Keratinocyte (primary cell): ENCODE data around the gene TNK1. TPM values are rescaled to one million over a fixed set of nuclear protein-coding genes. Genes with fewer than 3 reads are reported as not detected.

Source experiments
- DNase-seq: peaks from one replicate; pipeline ENCODE4 v3.0.0-alpha.2; 2011; ENCODE audit warnings: low read depth, missing footprints, low spot score
- FAIRE-seq: peaks from 2 replicates; lab custom pipeline; 2011; peaks lifted over from hg19 to GRCh38; lab: Jason Lieb, UNC
- H2AFZ ChIP-seq: 2 replicates; pipeline ENCODE4 v1.6.0; 2012; ENCODE audit warnings: low read length, control low read depth, inconsistent platforms; ENCODE audit not compliant: control insufficient read depth
- H3K27ac ChIP-seq: 2 replicates; pipeline ENCODE4 v1.5.1; 2011; ENCODE audit warnings: low read length; ENCODE audit not compliant: control insufficient read depth, insufficient read depth
- H3K27me3 ChIP-seq: 3 replicates; pipeline ENCODE4 v1.6.0; 2011; ENCODE audit warnings: low read length; ENCODE audit not compliant: control insufficient read depth, insufficient read depth; ENCODE audit errors: extremely low read depth
- H3K36me3 ChIP-seq, 2 experiments: 2 replicates in 1 of 2; 3 replicates in 1 of 2; pipeline ENCODE4 v1.5.1; 2011; ENCODE audit warnings: low read length in 2 of 2, mild to moderate bottlenecking in 1 of 2; ENCODE audit not compliant: control insufficient read depth in 2 of 2, insufficient read depth in 2 of 2; ENCODE audit errors: extremely low read depth in 1 of 2
- H3K4me1 ChIP-seq: 3 replicates; pipeline ENCODE4 v1.5.1; 2011; ENCODE audit warnings: low read length; ENCODE audit not compliant: control insufficient read depth, insufficient read depth; ENCODE audit errors: extremely low read depth
- H3K4me2 ChIP-seq: 3 replicates; pipeline ENCODE4 v1.6.0; 2011; ENCODE audit warnings: low read depth, low read length; ENCODE audit not compliant: control insufficient read depth, insufficient read depth; ENCODE audit errors: extremely low read depth
- H3K4me3 ChIP-seq, 3 experiments: fragments of 200-600 bp in 1 of 3; sonication (generic) in 1 of 3; 2 replicates in 2 of 3; 3 replicates in 1 of 3; pipeline ENCODE4 v1.5.1; 2011 to 2016; ENCODE audit warnings: low read length in 3 of 3, mild to moderate bottlenecking in 3 of 3, control low read depth in 2 of 3, inconsistent platforms in 1 of 3, low read depth in 1 of 3, mixed read lengths in 1 of 3, mixed run types in 1 of 3, moderate library complexity in 1 of 3; ENCODE audit not compliant: control insufficient read depth in 2 of 3, insufficient read depth in 2 of 3; ENCODE audit errors: extremely low read depth in 1 of 3
- H3K79me2 ChIP-seq: 2 replicates; pipeline ENCODE4 v1.6.0; 2012; ENCODE audit warnings: low read length; ENCODE audit not compliant: control insufficient read depth, insufficient read depth
- H3K9ac ChIP-seq: 3 replicates; pipeline ENCODE4 v1.6.0; 2011; ENCODE audit warnings: low read length; ENCODE audit not compliant: control insufficient read depth, insufficient read depth; ENCODE audit errors: extremely low read depth
- H3K9me1 ChIP-seq: 3 replicates; pipeline ENCODE4 v1.6.0; 2011; ENCODE audit warnings: low read length; ENCODE audit not compliant: control insufficient read depth, insufficient read depth; ENCODE audit errors: extremely low read depth
- H3K9me3 ChIP-seq: 2 replicates; pipeline ENCODE4 v1.5.1; 2012; ENCODE audit warnings: low read depth, low read length; ENCODE audit not compliant: control insufficient read depth
- H4K20me1 ChIP-seq: 3 replicates; pipeline ENCODE4 v1.6.0; 2011; ENCODE audit warnings: low read length; ENCODE audit not compliant: control insufficient read depth, insufficient read depth; ENCODE audit errors: extremely low read depth
- CTCF ChIP-seq, 3 experiments: IDR thresholded peaks in 1 of 3; conservative IDR thresholded peaks in 1 of 3; optimal IDR thresholded peaks in 1 of 3; 2 replicates in 2 of 3; 3 replicates in 1 of 3; pipeline versions ENCODE3 to v1.5.1; 2011; ENCODE audit warnings: low read length in 3 of 3, mild to moderate bottlenecking in 3 of 3, moderate library complexity in 2 of 3, control low read depth in 1 of 3, inconsistent platforms in 1 of 3; ENCODE audit not compliant: insufficient read depth in 2 of 3; ENCODE audit errors: extremely low read depth in 1 of 3
- EZH2 ChIP-seq: IDR thresholded peaks from one replicate; pipeline ENCODE4 v1.6.1; 2012; ENCODE audit warnings: inconsistent platforms, mild to moderate bottlenecking, low read length, moderate library complexity
- dilution Hi-C: fragments of 300-500 bp; cut with MboI; formaldehyde crosslinking; loops from one replicate; pipeline ENCODE4 v1.7.0; 2020; ENCODE audit warnings: low sequenced_read_pairs; ENCODE audit not compliant: extremely low pct_ligation_motif_present
- polyA plus RNA-seq, 5 experiments: library from polyadenylated mRNA; depleted of rRNA in 3 of 5; stranded (reverse) in 3 of 5; stranded (forward) in 1 of 5; unstranded in 1 of 5; fragments of >200 nt; gene quantifications; 1 replicate in 1 of 5; 2 replicates in 3 of 5; 3 replicates in 1 of 5; pipeline versions ENCODE4 v1.2.1 to v1.2.3, GENCODE V29; 2011 to 2012; ENCODE audit warnings: missing spikeins in 2 of 5, low read depth in 1 of 5, low replicate concordance in 1 of 5

Gene TNK1
- polyA plus RNA-seq, 1 donor (not counting 4 experiments of a cell fraction or from before 2014, with no cell fraction given), result 10.6 TPM

GRCh38 chr17:7382901-7383300 is 2.0 kb downstream of the TNK1 start:
- no peak for TF ChIP-seq EZH2
- TF ChIP-seq CTCF (optimal IDR thresholded peaks at IDR 0.05 in 1 of 3, IDR thresholded peaks at IDR 0.05 in 1 of 3, conservative IDR thresholded peaks at IDR 0.05 in 1 of 3; ENCODE audit: extremely low read depth in 1 of 3, insufficient read depth in 2 of 3, low read length in 3 of 3), result no peak
- Histone ChIP-seq H2AFZ (no peak overlapping the region), H3K27ac (no peak overlapping the region), H3K36me3 (peaks cover 5 to 18% of the 10 kb centered on the region in 2 experiments), H3K4me2 (no peak overlapping the region), H4K20me1 (peaks cover 1% of the 10 kb centered on the region), H3K9ac (no peak overlapping the region), H3K27me3 (no peaks in the 10 kb centered on the region), H3K79me2 (peaks cover 7% of the 10 kb centered on the region), H3K9me1 (no peaks in the 10 kb centered on the region), H3K4me3 (no peak overlapping the region), H3K4me1 (peaks cover 14% of the 10 kb centered on the region), H3K9me3 (no peaks in the 10 kb centered on the region)
- FAIRE-seq (no peak), DNase-seq (no peak)
- dilution Hi-C loops, result no loop called here

- Histone ChIP-seq H3K9me1 (no peaks in the 10 kb centered on the region), H3K4me1 (peaks cover 14% of the 10 kb centered on the region), H3K27me3 (no peaks in the 10 kb centered on the region), H3K27ac (no peak overlapping the region), H4K20me1 (peaks cover 3% of the 10 kb centered on the region), H3K79me2 (peaks cover 7% of the 10 kb centered on the region), H3K4me2 (no peak overlapping the region), H3K4me3 (no peak overlapping the region), H3K36me3 (peaks cover 5 to 23% of the 10 kb centered on the region in 2 experiments), H3K9ac (no peak overlapping the region), H3K9me3 (no peaks in the 10 kb centered on the region), H2AFZ (no peak overlapping the region)
- FAIRE-seq, result no peak
- DNase-seq, result no peak
- TF ChIP-seq EZH2 (no peak), CTCF (optimal IDR thresholded peaks at IDR 0.05 in 1 of 3, IDR thresholded peaks at IDR 0.05 in 1 of 3, conservative IDR thresholded peaks at IDR 0.05 in 1 of 3; ENCODE audit: extremely low read depth in 1 of 3, insufficient read depth in 2 of 3, low read length in 3 of 3) (no peak)
- dilution Hi-C loops, result no loop called here
Observed at GRCh38 chr17:7383371-7383741, 2.5 kb downstream of the TNK1 start.
